ENCODE results near the gene EEF1A2.
"Not testable (repeated sequence)": the region's sequence is repeated elsewhere in the genome, so short reads cannot be mapped to it uniquely, and the experiment has no call there.

The EEF1A2 gene

GRCh38 chr20:63481503-63481902, 17.4 kb downstream of the EEF1A2 start:
- Histone ChIP-seq H3K36me3 (ENCODE audit: control insufficient read depth, low read length) (no peaks in the 10 kb centered on the region), H3K4me2 (ENCODE audit: low read length) (no peak overlapping the region), H3K27ac (ENCODE audit: low read depth, low read length) (no peak overlapping the region), H3K79me2 (ENCODE audit: control insufficient read depth, low read length) (no peaks in the 10 kb centered on the region), H3K4me3 (ENCODE audit: low read length) (no peak overlapping the region), H4K20me1 (ENCODE audit: control insufficient read depth, insufficient read depth, low read depth, low read length) (no peaks in the 10 kb centered on the region), H3K27me3 (ENCODE audit: control insufficient read depth, low read length) (no peaks in the 10 kb centered on the region), H3K4me1 (ENCODE audit: control insufficient read depth, low read length) (no peaks in the 10 kb centered on the region), H3K9me3 (ENCODE audit: control insufficient read depth, insufficient read depth, low read length) (no peaks in the 10 kb centered on the region), H3K9me2 (replicated peaks; ENCODE audit: control insufficient read depth, low read length) (no peaks in the 10 kb centered on the region), H3F3A (ENCODE audit: control insufficient read depth, insufficient read depth) (no peaks in the 10 kb centered on the region)
- no peak for TF ChIP-seq EZH2phosphoT487 (IDR thresholded peaks at IDR 0.05; ENCODE audit: borderline replicate concordance, low read length)
- TF ChIP-seq, protein P1, sequence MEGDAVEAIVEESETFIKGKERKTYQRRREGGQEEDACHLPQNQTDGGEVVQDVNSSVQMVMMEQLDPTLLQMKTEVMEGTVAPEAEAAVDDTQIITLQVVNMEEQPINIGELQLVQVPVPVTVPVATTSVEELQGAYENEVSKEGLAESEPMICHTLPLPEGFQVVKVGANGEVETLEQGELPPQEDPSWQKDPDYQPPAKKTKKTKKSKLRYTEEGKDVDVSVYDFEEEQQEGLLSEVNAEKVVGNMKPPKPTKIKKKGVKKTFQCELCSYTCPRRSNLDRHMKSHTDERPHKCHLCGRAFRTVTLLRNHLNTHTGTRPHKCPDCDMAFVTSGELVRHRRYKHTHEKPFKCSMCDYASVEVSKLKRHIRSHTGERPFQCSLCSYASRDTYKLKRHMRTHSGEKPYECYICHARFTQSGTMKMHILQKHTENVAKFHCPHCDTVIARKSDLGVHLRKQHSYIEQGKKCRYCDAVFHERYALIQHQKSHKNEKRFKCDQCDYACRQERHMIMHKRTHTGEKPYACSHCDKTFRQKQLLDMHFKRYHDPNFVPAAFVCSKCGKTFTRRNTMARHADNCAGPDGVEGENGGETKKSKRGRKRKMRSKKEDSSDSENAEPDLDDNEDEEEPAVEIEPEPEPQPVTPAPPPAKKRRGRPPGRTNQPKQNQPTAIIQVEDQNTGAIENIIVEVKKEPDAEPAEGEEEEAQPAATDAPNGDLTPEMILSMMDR (IDR thresholded peaks at IDR 0.05; ENCODE audit: low read depth, low read length, poor library complexity, severe bottlenecking), result no peak

- not testable (repeated sequence) for H3K4me2 ChIP-seq (ENCODE audit: low read length); H3K9me2 ChIP-seq (replicated peaks; ENCODE audit: control insufficient read depth, low read length); H3K27ac ChIP-seq (ENCODE audit: low read depth, low read length); H3K4me1 ChIP-seq (ENCODE audit: control insufficient read depth, low read length); H3K4me3 ChIP-seq (ENCODE audit: low read length); H3K27me3 ChIP-seq (ENCODE audit: control insufficient read depth, low read length); H3K9me3 ChIP-seq (ENCODE audit: control insufficient read depth, insufficient read depth, low read length); H3F3A ChIP-seq (ENCODE audit: control insufficient read depth, insufficient read depth); H4K20me1 ChIP-seq (ENCODE audit: control insufficient read depth, insufficient read depth, low read depth, low read length); H3K79me2 ChIP-seq (ENCODE audit: control insufficient read depth, low read length); H3K36me3 ChIP-seq (ENCODE audit: control insufficient read depth, low read length)
Measured at GRCh38 chr20:63479695-63480419, 19.0 kb downstream of the EEF1A2 start.

DNA sequence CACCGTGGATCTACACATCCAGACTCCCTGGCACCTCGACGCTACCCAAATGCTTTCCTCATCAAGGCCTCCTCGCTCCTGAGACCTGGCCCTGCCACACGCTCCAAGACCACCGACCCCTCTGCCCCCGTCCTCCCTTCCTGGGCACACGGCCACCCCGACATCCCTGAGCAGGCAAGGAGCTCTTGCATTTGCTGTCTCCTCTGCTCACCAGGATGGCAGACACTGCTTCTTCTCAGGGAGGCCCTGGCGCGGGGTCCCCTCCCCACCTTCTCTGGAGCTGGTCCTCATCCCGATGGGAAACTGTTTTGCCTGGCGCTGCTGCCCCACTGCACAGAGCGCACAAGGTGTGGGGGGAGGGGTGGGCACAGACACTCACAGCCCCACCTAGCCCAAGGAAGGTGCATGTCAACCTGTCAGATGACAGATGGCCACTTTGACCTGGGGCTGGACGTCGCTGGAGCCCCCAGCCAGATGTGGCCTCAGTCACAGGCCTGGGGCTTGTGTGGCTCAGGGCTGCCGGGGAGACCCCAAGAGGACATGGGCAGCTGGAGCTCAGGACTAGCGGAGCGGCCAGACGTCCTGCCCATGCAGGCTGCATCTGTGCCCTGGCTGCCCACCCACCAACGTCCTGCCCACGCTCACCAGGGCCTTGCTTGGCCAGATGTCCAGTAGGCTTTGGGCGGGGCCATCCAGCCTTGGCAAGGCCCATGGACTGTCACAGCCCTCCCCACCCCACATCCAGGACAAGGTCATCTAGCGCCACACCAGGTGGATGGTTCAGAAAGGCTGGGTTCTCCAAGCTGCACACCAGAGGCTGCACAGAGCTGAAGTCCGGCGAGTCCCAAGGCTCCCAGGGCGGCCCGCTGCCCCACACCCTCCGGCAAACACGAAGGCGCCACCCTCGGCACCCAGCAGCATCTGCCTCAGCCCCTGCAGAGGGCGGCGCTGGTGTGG, 20.3 kb downstream of the EEF1A2 start:
- H3K9me3 ChIP-seq (ENCODE audit: control insufficient read depth, insufficient read depth, low read length), result no peaks in the 10 kb centered on the region
- no peaks in the 10 kb centered on the region for H3F3A ChIP-seq (ENCODE audit: control insufficient read depth, insufficient read depth)
- H3K27ac ChIP-seq (ENCODE audit: low read depth, low read length), result no peak overlapping the region
- TF ChIP-seq, protein P1 (IDR thresholded peaks at IDR 0.05; ENCODE audit: low read depth, low read length, poor library complexity, severe bottlenecking), result no peak
- TF ChIP-seq EZH2phosphoT487 (IDR thresholded peaks at IDR 0.05; ENCODE audit: borderline replicate concordance, low read length), result no peak
- H3K27me3 ChIP-seq (ENCODE audit: control insufficient read depth, low read length), result peaks cover 15% of the 10 kb centered on the region
- no peaks in the 10 kb centered on the region for H3K4me1 ChIP-seq (ENCODE audit: control insufficient read depth, low read length)
- H4K20me1 ChIP-seq (ENCODE audit: control insufficient read depth, insufficient read depth, low read depth, low read length), result no peaks in the 10 kb centered on the region
- no peaks in the 10 kb centered on the region for H3K79me2 ChIP-seq (ENCODE audit: control insufficient read depth, low read length)
- no peaks in the 10 kb centered on the region for H3K9me2 ChIP-seq (replicated peaks; ENCODE audit: control insufficient read depth, low read length)
- no peak overlapping the region for H3K4me3 ChIP-seq (ENCODE audit: low read length)
- H3K4me2 ChIP-seq (ENCODE audit: low read length), result no peak overlapping the region
- no peaks in the 10 kb centered on the region for H3K36me3 ChIP-seq (ENCODE audit: control insufficient read depth, low read length)

GRCh38 chr20:63477944-63478343, 20.9 kb downstream of the EEF1A2 start:
- H3K36me3 ChIP-seq (ENCODE audit: control insufficient read depth, low read length), result no peaks in the 10 kb centered on the region
- H3K79me2 ChIP-seq (ENCODE audit: control insufficient read depth, low read length), result no peaks in the 10 kb centered on the region
- no peak overlapping the region for H3K4me2 ChIP-seq (ENCODE audit: low read length)
- peaks cover 21% of the 10 kb centered on the region for H3K27me3 ChIP-seq (ENCODE audit: control insufficient read depth, low read length)
- H3K4me3 ChIP-seq (ENCODE audit: low read length), result no peak overlapping the region
- TF ChIP-seq, protein P1 (IDR thresholded peaks at IDR 0.05; ENCODE audit: low read depth, low read length, poor library complexity, severe bottlenecking), result no peak
- no peaks in the 10 kb centered on the region for H3K4me1 ChIP-seq (ENCODE audit: control insufficient read depth, low read length)
- H3K9me2 ChIP-seq (replicated peaks; ENCODE audit: control insufficient read depth, low read length), result no peaks in the 10 kb centered on the region
- H3F3A ChIP-seq (ENCODE audit: control insufficient read depth, insufficient read depth), result no peaks in the 10 kb centered on the region
- no peaks in the 10 kb centered on the region for H3K9me3 ChIP-seq (ENCODE audit: control insufficient read depth, insufficient read depth, low read length)
- H3K27ac ChIP-seq (ENCODE audit: low read depth, low read length), result no peak overlapping the region
- no peaks in the 10 kb centered on the region for H4K20me1 ChIP-seq (ENCODE audit: control insufficient read depth, insufficient read depth, low read depth, low read length)
